Measurements from ENCODE around the gene COMMD2. TPM values are rescaled to one million over a fixed set of nuclear protein-coding genes. Genes with fewer than 3 reads are reported as not detected.
A peak's percentile ranks its signal among the peaks of the same experiment; 100 is the strongest.

COMMD2 gene
- 10 to 100 TPM in 5 of 6 donors, 1 to 10 TPM in 1; 9.0 to 19.2 (median 14.1) TPM for total RNA-seq
- 1 to 10 TPM; 4.4 to 8.4 TPM for polyA plus RNA-seq

DNA sequence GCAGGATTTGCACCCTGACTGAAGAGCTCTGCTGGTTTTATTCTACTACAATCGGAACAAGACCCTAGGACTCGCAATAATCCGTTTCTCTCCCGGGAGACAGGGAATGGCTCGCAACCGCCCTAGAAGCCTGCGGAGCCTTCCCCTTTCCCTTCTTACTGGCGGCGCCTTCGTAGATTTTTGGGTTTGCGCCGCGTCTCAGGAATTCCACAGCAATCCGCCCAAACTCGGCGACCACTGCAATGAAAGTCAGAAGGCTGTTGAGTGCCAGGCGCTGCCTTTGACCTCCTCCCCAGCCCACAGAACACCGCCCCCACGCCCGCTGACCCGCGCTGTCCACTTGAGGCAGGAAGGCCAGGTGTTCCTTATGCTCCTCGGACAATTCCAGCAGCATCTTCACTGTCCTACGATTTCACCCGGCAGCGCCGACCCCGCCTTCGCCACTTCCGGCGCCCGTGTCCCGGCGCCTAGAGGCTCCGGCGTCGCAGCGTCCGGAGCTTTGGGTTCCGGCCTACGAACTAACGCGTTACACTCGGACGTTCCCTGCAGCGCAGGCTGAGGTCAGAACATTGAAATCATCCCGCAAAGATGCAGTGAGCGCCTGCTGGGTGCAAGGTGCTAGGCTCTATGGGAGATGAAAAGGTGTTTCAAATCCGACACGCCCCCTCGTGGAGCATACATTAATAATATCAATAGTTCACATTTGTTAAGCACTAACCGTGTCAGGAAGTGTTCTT is at the start of gene COMMD2:
TSS of gene COMMD2 (minus strand) at position 439 of the 737 bp plus-strand sequence. CDS start at position 394, 45 bp downstream.
- ATAC-seq (peak; percentile 99 to 100 (median 100)), FAIRE-seq (no peak), DNase-seq (peak; percentile 66 to 88 (median 78))
- H3K4me3 ChIP-seq, result peak within 1 kb of the TSS; percentile 64 to 87 (median 79)
- H3K4me1 ChIP-seq, result peaks cover 0 to 8% (median 3%) of the 10 kb centered on the region in 3 donors
- no peaks in the 10 kb centered on the region for H3K27me3 ChIP-seq
- H3K27ac ChIP-seq, result peak within 1 kb of the TSS in 3 of 4 donors; percentile 10 to 45 (median 37)
- intact Hi-C loops (cut with DNase I), result no loop called here
- 0% methylated on average over 52 of the region's 52 CpGs for WGBS, 2 donors
- H3K36me3 ChIP-seq, result no peaks in the 10 kb centered on the region
- no peaks in the 10 kb centered on the region for H3K9me3 ChIP-seq
- TF ChIP-seq, protein P1, sequence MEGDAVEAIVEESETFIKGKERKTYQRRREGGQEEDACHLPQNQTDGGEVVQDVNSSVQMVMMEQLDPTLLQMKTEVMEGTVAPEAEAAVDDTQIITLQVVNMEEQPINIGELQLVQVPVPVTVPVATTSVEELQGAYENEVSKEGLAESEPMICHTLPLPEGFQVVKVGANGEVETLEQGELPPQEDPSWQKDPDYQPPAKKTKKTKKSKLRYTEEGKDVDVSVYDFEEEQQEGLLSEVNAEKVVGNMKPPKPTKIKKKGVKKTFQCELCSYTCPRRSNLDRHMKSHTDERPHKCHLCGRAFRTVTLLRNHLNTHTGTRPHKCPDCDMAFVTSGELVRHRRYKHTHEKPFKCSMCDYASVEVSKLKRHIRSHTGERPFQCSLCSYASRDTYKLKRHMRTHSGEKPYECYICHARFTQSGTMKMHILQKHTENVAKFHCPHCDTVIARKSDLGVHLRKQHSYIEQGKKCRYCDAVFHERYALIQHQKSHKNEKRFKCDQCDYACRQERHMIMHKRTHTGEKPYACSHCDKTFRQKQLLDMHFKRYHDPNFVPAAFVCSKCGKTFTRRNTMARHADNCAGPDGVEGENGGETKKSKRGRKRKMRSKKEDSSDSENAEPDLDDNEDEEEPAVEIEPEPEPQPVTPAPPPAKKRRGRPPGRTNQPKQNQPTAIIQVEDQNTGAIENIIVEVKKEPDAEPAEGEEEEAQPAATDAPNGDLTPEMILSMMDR (IDR thresholded peaks at IDR 0.05), result peak in 1 of 4 donors; percentile 21

DNA sequence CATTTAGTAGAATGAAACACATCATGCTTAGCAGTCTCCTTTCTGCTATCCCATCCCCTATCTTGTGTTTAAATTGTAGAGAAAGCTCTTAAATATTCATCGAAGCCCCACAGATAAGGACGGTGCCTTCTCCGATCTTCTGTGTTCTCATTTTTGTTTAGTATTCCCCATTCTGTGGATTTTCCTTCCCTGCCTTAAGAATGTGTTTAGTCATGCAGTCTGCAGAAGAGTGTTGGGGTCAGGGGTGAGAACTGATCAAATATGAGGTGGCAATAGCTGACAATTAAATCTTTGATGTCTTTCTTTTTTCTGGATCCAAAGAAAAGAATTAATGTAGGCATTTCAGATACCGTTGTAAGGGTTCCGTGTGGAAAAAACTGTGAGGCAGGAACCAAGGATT is 49.4 kb upstream of the COMMD2 start:
- H3K9me3 ChIP-seq, result no peaks in the 10 kb centered on the region
- no peak for ATAC-seq
- intact Hi-C loops (cut with DNase I), result no loop called here

DNA sequence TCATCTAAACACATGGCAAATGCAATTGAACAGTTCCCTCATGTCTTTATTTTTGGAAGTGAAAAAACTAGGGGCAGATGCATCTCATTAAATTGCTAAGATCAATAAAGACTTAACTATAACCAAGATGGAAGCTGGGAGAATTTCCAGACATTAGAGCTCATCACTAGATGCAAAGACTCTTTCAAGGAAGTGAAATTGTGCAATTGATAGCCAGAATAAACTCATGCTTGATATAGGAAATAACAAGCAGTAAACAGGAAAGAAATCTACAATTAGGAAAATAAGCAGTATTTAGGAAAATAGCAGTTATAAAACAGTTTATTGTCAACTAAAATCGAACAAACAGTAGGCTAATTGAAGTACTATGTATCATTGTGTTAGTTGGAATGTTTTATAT is 48.9 kb upstream of the COMMD2 start:
- FAIRE-seq, result no peak
- intact Hi-C loops (cut with DNase I), result no loop called here

More for the DNA sequence above, 49.4 kb upstream of the COMMD2 start:
- Histone ChIP-seq H3K4me1 (no peaks in the 10 kb centered on the region), H3K27ac (no peak overlapping the region), H3K36me3 (no peaks in the 10 kb centered on the region), H3K27me3 (no peaks in the 10 kb centered on the region), H3K4me3 (no peak overlapping the region)
- WGBS, 2 donors, result 36 to 43% methylated on average over 5 of the region's 5 CpGs
- TF ChIP-seq, protein P1 (IDR thresholded peaks at IDR 0.05), result no peak
- FAIRE-seq, result no peak
- DNase-seq, result no peak

DNA sequence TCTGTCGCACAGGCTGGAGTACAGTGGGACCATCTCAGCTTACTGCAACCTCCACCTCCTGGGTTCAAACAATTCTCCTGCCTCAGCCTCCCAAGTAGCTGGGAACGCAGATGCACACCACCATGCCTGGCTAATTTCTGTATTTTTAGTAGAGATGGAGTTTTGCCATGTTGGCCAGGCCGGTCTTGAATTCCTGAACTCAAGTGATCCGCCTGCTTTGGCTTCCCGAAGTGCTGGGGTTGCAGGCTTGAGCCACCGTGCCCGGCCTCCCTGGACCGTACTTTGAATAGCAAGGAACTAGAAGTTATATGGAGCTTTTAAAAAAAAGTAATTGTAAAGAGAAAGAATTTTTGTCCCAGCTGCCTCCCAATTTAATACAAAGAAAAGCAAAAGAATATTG is 48.4 kb upstream of the COMMD2 start:
- DNase-seq, result no peak
- Histone ChIP-seq H3K36me3 (no peaks in the 10 kb centered on the region), H3K27me3 (no peaks in the 10 kb centered on the region), H3K4me1 (no peaks in the 10 kb centered on the region), H3K27ac (no peak overlapping the region), H3K9me3 (no peaks in the 10 kb centered on the region), H3K4me3 (no peak overlapping the region)
- no peak for ATAC-seq
- 86 to 94% methylated on average over 8 of the region's 8 CpGs for WGBS, 2 donors
- TF ChIP-seq, protein P1 (IDR thresholded peaks at IDR 0.05), result no peak
- no peak for FAIRE-seq
- intact Hi-C loops (cut with DNase I), result no loop called here

More for the DNA sequence above, 48.9 kb upstream of the COMMD2 start:
- H3K36me3 ChIP-seq, result no peaks in the 10 kb centered on the region
- TF ChIP-seq, protein P1 (IDR thresholded peaks at IDR 0.05), result no peak
- ATAC-seq (no peak), DNase-seq (no peak)
- H3K27ac ChIP-seq, result no peak overlapping the region
- no peaks in the 10 kb centered on the region for H3K4me1 ChIP-seq
- no peaks in the 10 kb centered on the region for H3K9me3 ChIP-seq
- no peaks in the 10 kb centered on the region for H3K27me3 ChIP-seq
- H3K4me3 ChIP-seq, result no peak overlapping the region
- WGBS, 2 donors, result 50 to 57% methylated on average over 1 of the region's 1 CpG

DNA sequence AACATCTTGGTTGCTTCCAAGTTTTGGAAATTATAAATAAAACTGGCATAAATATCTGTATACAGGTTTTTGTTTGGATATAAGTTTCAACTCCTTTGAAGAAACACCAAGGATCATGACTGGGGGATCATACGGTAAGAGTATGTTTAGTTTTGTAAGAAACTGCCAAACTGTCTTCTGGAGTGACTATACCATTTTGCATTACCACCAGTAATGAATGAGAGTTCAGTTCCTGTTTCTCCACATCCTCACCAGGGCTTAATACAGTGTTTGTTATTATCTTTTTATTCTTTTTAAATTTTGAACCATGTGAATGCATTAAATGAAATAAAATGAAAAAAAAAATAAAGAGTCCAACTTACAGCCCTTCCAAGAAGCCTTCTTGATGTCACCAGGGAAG is 43.7 kb upstream of the COMMD2 start:
- intact Hi-C loops (cut with DNase I), result no loop called here
- TF ChIP-seq, protein P1 (IDR thresholded peaks at IDR 0.05), result no peak

More for the DNA sequence above, 43.7 kb upstream of the COMMD2 start:
- Histone ChIP-seq H3K4me3 (no peak overlapping the region), H3K27ac (no peak overlapping the region), H3K9me3 (no peaks in the 10 kb centered on the region), H3K27me3 (no peaks in the 10 kb centered on the region), H3K4me1 (no peaks in the 10 kb centered on the region), H3K36me3 (no peaks in the 10 kb centered on the region)
- 77 to 88% methylated on average over 1 of the region's 1 CpG for WGBS, 2 donors
- ATAC-seq (no peak), FAIRE-seq (no peak), DNase-seq (no peak)

Measured in pancreas (tissue), 10 donors.